SU-DHL-6 (cell line): ENCODE data around the gene MYH3.

Source experiments
- EZH2phosphoT487 ChIP-seq: fragments of 200-600 bp; sonication (generic), shearing (Covaris generic); conservative IDR thresholded peaks from 2 replicates; pipeline ENCODE4 v1.6.1; 2018; ENCODE audit warnings: mild to moderate bottlenecking, antibody characterized with exemption, low read length, moderate library complexity, mixed read lengths
- TF ChIP-seq, protein P1 (sequence below): fragments of 200-600 bp; sonication (generic); IDR thresholded peaks from one replicate; pipeline ENCODE4 v1.5.1; 2017; ENCODE audit warnings: antibody characterized with exemption, mild to moderate bottlenecking, low read length, moderate library complexity; ENCODE audit not compliant: insufficient read depth, poor library complexity, severe bottlenecking

DNA sequence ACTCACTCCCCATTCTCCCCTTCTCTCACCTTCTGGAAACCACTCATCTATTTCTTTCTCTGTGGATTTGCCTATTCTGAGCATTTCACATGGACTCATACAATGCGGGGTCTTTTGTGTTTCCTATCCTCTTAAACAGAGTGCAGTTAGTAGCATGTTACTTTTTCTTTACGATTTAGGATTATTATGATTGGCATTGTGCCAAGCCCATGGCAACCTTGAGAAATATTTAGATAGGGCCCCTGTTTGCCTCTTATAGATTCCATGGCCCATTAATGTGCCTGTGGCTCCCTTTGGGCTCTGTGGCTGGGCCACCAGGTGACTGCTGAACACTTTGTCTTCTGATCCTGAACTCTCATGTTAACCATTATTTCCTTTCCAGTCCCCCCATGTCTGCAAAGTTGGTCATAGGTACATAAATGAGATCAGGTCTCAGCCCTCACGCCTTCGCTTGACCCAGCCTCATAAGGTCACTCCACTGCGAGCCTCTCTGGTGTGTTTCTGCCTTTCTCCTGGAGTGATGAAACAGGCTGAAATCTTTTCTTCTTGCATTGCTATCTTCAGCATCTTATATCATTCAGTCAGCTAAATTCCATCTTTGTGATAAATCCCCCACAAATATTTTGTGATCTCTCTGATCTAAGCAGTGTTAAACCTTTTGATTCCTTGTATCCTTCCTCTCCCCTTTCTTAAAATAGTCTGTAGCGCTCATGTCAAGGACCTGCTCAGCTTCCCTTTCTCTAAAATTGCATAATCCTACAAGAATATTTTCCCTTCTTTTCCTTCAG, 44.0 kb downstream of the MYH3 start:
- TF ChIP-seq, protein P1, sequence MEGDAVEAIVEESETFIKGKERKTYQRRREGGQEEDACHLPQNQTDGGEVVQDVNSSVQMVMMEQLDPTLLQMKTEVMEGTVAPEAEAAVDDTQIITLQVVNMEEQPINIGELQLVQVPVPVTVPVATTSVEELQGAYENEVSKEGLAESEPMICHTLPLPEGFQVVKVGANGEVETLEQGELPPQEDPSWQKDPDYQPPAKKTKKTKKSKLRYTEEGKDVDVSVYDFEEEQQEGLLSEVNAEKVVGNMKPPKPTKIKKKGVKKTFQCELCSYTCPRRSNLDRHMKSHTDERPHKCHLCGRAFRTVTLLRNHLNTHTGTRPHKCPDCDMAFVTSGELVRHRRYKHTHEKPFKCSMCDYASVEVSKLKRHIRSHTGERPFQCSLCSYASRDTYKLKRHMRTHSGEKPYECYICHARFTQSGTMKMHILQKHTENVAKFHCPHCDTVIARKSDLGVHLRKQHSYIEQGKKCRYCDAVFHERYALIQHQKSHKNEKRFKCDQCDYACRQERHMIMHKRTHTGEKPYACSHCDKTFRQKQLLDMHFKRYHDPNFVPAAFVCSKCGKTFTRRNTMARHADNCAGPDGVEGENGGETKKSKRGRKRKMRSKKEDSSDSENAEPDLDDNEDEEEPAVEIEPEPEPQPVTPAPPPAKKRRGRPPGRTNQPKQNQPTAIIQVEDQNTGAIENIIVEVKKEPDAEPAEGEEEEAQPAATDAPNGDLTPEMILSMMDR, result no peak
- TF ChIP-seq EZH2phosphoT487, result no peak
